WERI-Rb-1 (cell line): ENCODE results near the gene HERC4.
"Not testable (repeated sequence)": the region's sequence is repeated elsewhere in the genome, so short reads cannot be mapped to it uniquely, and the experiment has no call there.

Experiments used
- DNase-seq: peaks from one replicate; pipeline ENCODE4 v3.0.0-alpha.2; 2020
- H3K27ac ChIP-seq: fragments of 250-450 bp; sonication (Bioruptor Pico); 2 replicates; pipeline ENCODE4 v1.5.1; 2020; ENCODE audit warnings: mild to moderate bottlenecking, moderate library complexity
- H3K27me3 ChIP-seq: fragments of 250-450 bp; sonication (Bioruptor Pico); 2 replicates; pipeline ENCODE4 v1.5.1; 2021; ENCODE audit warnings: mild to moderate bottlenecking, low read depth, moderate library complexity; ENCODE audit not compliant: insufficient read depth, severe bottlenecking
- H3K36me3 ChIP-seq: fragments of 250-450 bp; sonication (Bioruptor Pico); 2 replicates; pipeline ENCODE4 v1.5.1; 2020; ENCODE audit warnings: mild to moderate bottlenecking, moderate library complexity
- H3K4me3 ChIP-seq: 2 replicates; pipeline ENCODE4 v1.5.1; 2011; ENCODE audit warnings: low read depth, mild to moderate bottlenecking, control low read depth, low read length
- H3K9me3 ChIP-seq: fragments of 250-450 bp; sonication (Bioruptor Pico); 2 replicates; pipeline ENCODE4 v1.5.1; 2021; ENCODE audit warnings: mild to moderate bottlenecking, moderate library complexity; ENCODE audit not compliant: severe bottlenecking
- TF ChIP-seq, protein P1 (sequence below): IDR thresholded peaks from 2 replicates; pipeline ENCODE4 v1.5.1; 2011; ENCODE audit warnings: low read depth, mild to moderate bottlenecking, control low read depth, inconsistent platforms, low read length

Gene HERC4

GRCh38 chr10:67978749-67979148 is 96.3 kb downstream of the HERC4 start:
- TF ChIP-seq, protein P1, sequence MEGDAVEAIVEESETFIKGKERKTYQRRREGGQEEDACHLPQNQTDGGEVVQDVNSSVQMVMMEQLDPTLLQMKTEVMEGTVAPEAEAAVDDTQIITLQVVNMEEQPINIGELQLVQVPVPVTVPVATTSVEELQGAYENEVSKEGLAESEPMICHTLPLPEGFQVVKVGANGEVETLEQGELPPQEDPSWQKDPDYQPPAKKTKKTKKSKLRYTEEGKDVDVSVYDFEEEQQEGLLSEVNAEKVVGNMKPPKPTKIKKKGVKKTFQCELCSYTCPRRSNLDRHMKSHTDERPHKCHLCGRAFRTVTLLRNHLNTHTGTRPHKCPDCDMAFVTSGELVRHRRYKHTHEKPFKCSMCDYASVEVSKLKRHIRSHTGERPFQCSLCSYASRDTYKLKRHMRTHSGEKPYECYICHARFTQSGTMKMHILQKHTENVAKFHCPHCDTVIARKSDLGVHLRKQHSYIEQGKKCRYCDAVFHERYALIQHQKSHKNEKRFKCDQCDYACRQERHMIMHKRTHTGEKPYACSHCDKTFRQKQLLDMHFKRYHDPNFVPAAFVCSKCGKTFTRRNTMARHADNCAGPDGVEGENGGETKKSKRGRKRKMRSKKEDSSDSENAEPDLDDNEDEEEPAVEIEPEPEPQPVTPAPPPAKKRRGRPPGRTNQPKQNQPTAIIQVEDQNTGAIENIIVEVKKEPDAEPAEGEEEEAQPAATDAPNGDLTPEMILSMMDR: no peak
- peaks cover 6% of the 10 kb centered on the region; the same call in 1 of the 2 replicates for H3K36me3 ChIP-seq
- no peak overlapping the region for H3K4me3 ChIP-seq
- no peak for DNase-seq
- H3K27ac ChIP-seq: no peak overlapping the region
- H3K9me3 ChIP-seq: no peaks in the 10 kb centered on the region
- H3K27me3 ChIP-seq: no peaks in the 10 kb centered on the region

DNA sequence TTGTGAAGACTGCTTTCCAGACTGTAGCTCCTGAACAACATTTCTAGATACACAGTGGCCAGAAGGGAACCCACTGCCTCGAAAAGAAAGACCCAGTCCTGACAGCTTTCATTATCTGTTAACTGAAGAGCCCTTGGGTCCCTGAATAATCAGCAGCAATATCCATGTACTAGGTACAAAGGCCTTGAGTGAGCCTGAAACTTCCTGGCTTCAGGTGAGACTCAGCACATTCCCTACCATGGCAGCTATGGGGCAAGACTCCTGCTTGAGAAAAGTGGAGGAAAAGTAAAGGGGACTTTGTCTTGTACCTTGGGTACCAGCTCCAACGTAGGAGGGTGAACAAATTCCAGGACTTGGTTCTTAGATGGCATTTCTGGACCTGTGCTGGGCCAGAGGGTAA is 97.8 kb downstream of the HERC4 start:
- TF ChIP-seq, protein P1: no peak
- no peak overlapping the region for H3K4me3 ChIP-seq
- DNase-seq: no peak
- no peak overlapping the region for H3K27ac ChIP-seq
- H3K9me3 ChIP-seq: no peaks in the 10 kb centered on the region
- peaks cover 6% of the 10 kb centered on the region; the same call in 1 of the 2 replicates for H3K36me3 ChIP-seq
- H3K27me3 ChIP-seq: no peaks in the 10 kb centered on the region

- Histone ChIP-seq H3K4me3 (no peak overlapping the region), H3K27ac (no peak overlapping the region), H3K9me3 (no peaks in the 10 kb centered on the region), H3K36me3 (peaks cover 6% of the 10 kb centered on the region; the same call in 1 of the 2 replicates), H3K27me3 (no peaks in the 10 kb centered on the region)
- no peak for DNase-seq
- TF ChIP-seq, protein P1: no peak
Observed at GRCh38 chr10:67976292-67977245, 98.5 kb downstream of the HERC4 start.

DNA sequence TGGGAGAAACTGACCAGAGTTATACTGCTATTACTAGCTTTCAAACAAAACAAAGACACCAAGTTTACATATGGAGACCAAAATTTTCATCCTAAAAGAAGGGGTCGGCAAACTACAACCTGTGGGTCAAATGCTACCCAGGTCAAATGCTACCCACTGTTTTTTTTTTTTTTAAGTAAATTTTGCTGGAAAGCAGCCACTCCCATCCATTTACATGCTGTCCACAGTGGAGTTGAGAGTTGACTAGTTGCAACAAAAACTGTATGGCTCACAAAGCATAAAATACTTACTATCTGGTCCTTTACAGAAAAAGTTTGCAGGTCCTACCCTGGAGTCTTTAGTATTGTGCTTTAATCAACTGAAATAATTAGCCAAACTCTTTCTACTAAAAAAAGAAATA is 99.2 kb downstream of the HERC4 start:
- no peak for DNase-seq
- Histone ChIP-seq H3K9me3 (no peaks in the 10 kb centered on the region), H3K4me3 (no peak overlapping the region), H3K27ac (no peak overlapping the region), H3K27me3 (no peaks in the 10 kb centered on the region), H3K36me3 (peaks cover 6% of the 10 kb centered on the region; the same call in 1 of the 2 replicates)
- TF ChIP-seq, protein P1: no peak

GRCh38 chr10:67971311-67971710 is 103.8 kb downstream of the HERC4 start:
- no peak for DNase-seq
- Histone ChIP-seq H3K9me3 (no peaks in the 10 kb centered on the region), H3K4me3 (no peak overlapping the region), H3K27ac (no peak overlapping the region), H3K27me3 (no peaks in the 10 kb centered on the region), H3K36me3 (no peaks in the 10 kb centered on the region)
- TF ChIP-seq, protein P1: no peak

- no peak overlapping the region for H3K4me3 ChIP-seq
- no peaks in the 10 kb centered on the region for H3K9me3 ChIP-seq
- TF ChIP-seq, protein P1: no peak
- DNase-seq: no peak
- no peaks in the 10 kb centered on the region for H3K27me3 ChIP-seq
- no peak overlapping the region for H3K27ac ChIP-seq
- H3K36me3 ChIP-seq: no peaks in the 10 kb centered on the region
Observed at GRCh38 chr10:67969875-67970274, 105.2 kb downstream of the HERC4 start.

DNA sequence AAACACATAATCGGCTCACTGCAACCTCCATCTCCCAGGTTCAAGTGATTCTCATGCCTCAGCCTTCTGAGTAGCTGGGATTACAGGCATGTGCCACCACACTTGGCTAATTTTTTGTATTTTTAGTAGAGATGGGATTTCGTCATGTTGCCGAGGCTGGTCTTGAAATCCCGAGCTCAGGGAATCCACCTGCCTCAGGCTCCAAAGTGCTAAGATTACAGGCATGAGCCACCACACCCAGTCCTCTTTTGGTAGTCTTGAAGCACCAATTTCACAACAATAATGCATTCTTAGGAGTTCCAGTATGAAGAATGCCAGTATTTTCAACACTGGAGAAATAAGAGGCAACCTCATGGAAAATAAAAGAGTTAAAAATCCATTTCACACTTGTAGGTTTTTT is 109.0 kb downstream of the HERC4 start:
- H3K9me3 ChIP-seq, DNase-seq, H3K27me3 ChIP-seq, H3K4me3 ChIP-seq, H3K27ac ChIP-seq, H3K36me3 ChIP-seq: not testable (repeated sequence)
